Effector memory CD4-positive, alpha-beta T cell (primary cell): ENCODE data around the gene OR9Q2.
"Not testable (repeated sequence)": the region's sequence is repeated elsewhere in the genome, so short reads cannot be mapped to it uniquely, and the experiment has no call there.

Source experiments
- DNase-seq, 3 donors: peaks; one replicate each; pipeline ENCODE4 v3.0.0-alpha.2; 2020
- H3K27ac ChIP-seq: 2 replicates; pipeline ENCODE4 v1.7.0; 2013; ENCODE audit warnings: mild to moderate bottlenecking, low read length, moderate library complexity; ENCODE audit not compliant: insufficient read depth, poor library complexity, severe bottlenecking
- H3K27me3 ChIP-seq: replicated peaks from 2 replicates; pipeline ENCODE4 v1.7.0; 2013; ENCODE audit warnings: mild to moderate bottlenecking, low read length; ENCODE audit not compliant: insufficient read depth, control insufficient read depth, poor library complexity, severe bottlenecking
- H3K36me3 ChIP-seq: 2 replicates; pipeline ENCODE4 v1.7.0; 2013; ENCODE audit warnings: mild to moderate bottlenecking, low read length, moderate library complexity; ENCODE audit not compliant: control insufficient read depth, insufficient read depth
- H3K4me1 ChIP-seq: 2 replicates; pipeline ENCODE4 v1.7.0; 2013; ENCODE audit warnings: low read length, mild to moderate bottlenecking; ENCODE audit not compliant: control insufficient read depth, insufficient read depth, poor library complexity, severe bottlenecking
- H3K4me3 ChIP-seq: 2 replicates; pipeline ENCODE4 v1.7.0; 2013; ENCODE audit warnings: low read length, low read depth, mild to moderate bottlenecking; ENCODE audit not compliant: insufficient read depth, poor library complexity, severe bottlenecking
- H3K9me3 ChIP-seq: 2 replicates; pipeline ENCODE4 v1.7.0; 2013; ENCODE audit warnings: mild to moderate bottlenecking, low read length, moderate library complexity; ENCODE audit not compliant: control insufficient read depth

Gene OR9Q2

GRCh38 chr11:58192229-58192628 is 3.4 kb downstream of the OR9Q2 start:
- H3K4me1 ChIP-seq: no peaks in the 10 kb centered on the region
- H3K36me3 ChIP-seq: no peaks in the 10 kb centered on the region
- no peak overlapping the region for H3K27ac ChIP-seq
- no peaks in the 10 kb centered on the region for H3K9me3 ChIP-seq
- no peak for DNase-seq
- no peak overlapping the region for H3K4me3 ChIP-seq
- no peaks in the 10 kb centered on the region for H3K27me3 ChIP-seq

GRCh38 chr11:58193391-58193790 is 4.5 kb downstream of the OR9Q2 start:
- H3K9me3 ChIP-seq: no peaks in the 10 kb centered on the region
- H3K36me3 ChIP-seq: no peaks in the 10 kb centered on the region
- H3K4me1 ChIP-seq: no peaks in the 10 kb centered on the region
- no peak overlapping the region for H3K4me3 ChIP-seq
- H3K27ac ChIP-seq: no peak overlapping the region
- DNase-seq: no peak
- no peaks in the 10 kb centered on the region for H3K27me3 ChIP-seq

GRCh38 chr11:58195939-58196338 is 7.1 kb downstream of the OR9Q2 start:
- Histone ChIP-seq H3K4me3 (no peak overlapping the region), H3K4me1 (no peaks in the 10 kb centered on the region), H3K27ac (no peak overlapping the region), H3K9me3 (no peaks in the 10 kb centered on the region), H3K36me3 (no peaks in the 10 kb centered on the region), H3K27me3 (no peaks in the 10 kb centered on the region)
- DNase-seq: no peak

- Histone ChIP-seq H3K4me1 (no peaks in the 10 kb centered on the region), H3K9me3 (no peaks in the 10 kb centered on the region), H3K27me3 (no peaks in the 10 kb centered on the region), H3K27ac (no peak overlapping the region), H3K36me3 (no peaks in the 10 kb centered on the region), H3K4me3 (no peak overlapping the region)
- DNase-seq: no peak
These were observed 10.4 kb downstream of the OR9Q2 start for GRCh38 chr11:58199271-58199670.

GRCh38 chr11:58204042-58204441 is 15.2 kb downstream of the OR9Q2 start, which contains the start of gene OR1S2:
OR1S2 (minus strand) TSS chr11:58204142; CDS start chr11:58204142, 0 bp downstream.
- H3K4me1 ChIP-seq: no peaks in the 10 kb centered on the region

GRCh38 chr11:58212420-58212819 is 23.6 kb downstream of the OR9Q2 start, which contains the start of gene OR1S1:
OR1S1 (plus strand) TSS chr11:58212720.
- H3K36me3 ChIP-seq, H3K27ac ChIP-seq, H3K4me1 ChIP-seq, H3K4me3 ChIP-seq, H3K9me3 ChIP-seq, DNase-seq, H3K27me3 ChIP-seq: not testable (repeated sequence)

More at GRCh38 chr11:58204042-58204441, 15.2 kb downstream of the OR9Q2 start, which contains the start of gene OR1S2:
- DNase-seq: no peak
- Histone ChIP-seq H3K4me3 (no peak within 1 kb of the TSS), H3K27ac (no peak within 1 kb of the TSS), H3K9me3 (no peaks in the 10 kb centered on the region), H3K27me3 (no peaks in the 10 kb centered on the region), H3K36me3 (no peaks in the 10 kb centered on the region)

GRCh38 chr11:58216476-58216875 is 27.6 kb downstream of the OR9Q2 start:
- H3K4me3 ChIP-seq: no peak overlapping the region
- DNase-seq: no peak
- H3K4me1 ChIP-seq: no peaks in the 10 kb centered on the region
- no peaks in the 10 kb centered on the region for H3K36me3 ChIP-seq
- H3K9me3 ChIP-seq: no peaks in the 10 kb centered on the region
- no peak overlapping the region for H3K27ac ChIP-seq
- H3K27me3 ChIP-seq: no peaks in the 10 kb centered on the region

- H3K27me3 ChIP-seq: no peaks in the 10 kb centered on the region
- H3K36me3 ChIP-seq: no peaks in the 10 kb centered on the region
- H3K27ac ChIP-seq: no peak overlapping the region
- H3K9me3 ChIP-seq: no peaks in the 10 kb centered on the region
- no peak for DNase-seq
- no peak overlapping the region for H3K4me3 ChIP-seq
- no peaks in the 10 kb centered on the region for H3K4me1 ChIP-seq
These were observed 33.9 kb downstream of the OR9Q2 start for GRCh38 chr11:58222721-58223120.

GRCh38 chr11:58227956-58228615 is 39.2 kb downstream of the OR9Q2 start:
- Histone ChIP-seq H3K27ac (no peak overlapping the region), H3K27me3 (no peaks in the 10 kb centered on the region), H3K4me3 (no peak overlapping the region), H3K4me1 (no peaks in the 10 kb centered on the region), H3K9me3 (no peaks in the 10 kb centered on the region), H3K36me3 (no peaks in the 10 kb centered on the region)
- DNase-seq: no peak
